ENCODE results near the gene AKR1E2. TPM values are rescaled to one million over a fixed set of nuclear protein-coding genes. Genes with fewer than 3 reads are reported as not detected.

The AKR1E2 gene
- total and polyA plus RNA-seq, 2 donors from 2014 or later: 1.8 to 5.8 TPM

DNA sequence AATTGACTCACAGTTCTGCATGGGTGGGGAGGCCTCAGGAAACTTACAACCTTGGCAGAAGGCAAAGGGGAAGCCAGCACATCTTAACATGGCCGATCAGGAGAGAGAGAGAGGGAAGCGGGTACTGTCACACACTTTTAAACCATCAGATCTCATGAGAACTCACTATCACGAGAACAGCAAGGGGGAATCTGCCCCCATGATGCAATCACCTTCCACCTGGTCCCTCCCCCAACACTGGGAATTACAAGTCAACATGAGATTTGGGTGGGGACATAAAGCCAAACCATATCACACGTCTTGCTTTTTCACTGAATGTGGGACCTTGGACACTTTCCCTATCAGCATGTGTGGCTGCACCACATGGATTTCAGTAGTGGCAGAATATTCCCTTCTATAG lies 9.0 kb upstream of the AKR1E2 start:
- no peaks in the 10 kb centered on the region for H3K27me3 ChIP-seq (ENCODE audit: control insufficient read depth, insufficient read depth, low read length)
- H3K36me3 ChIP-seq (ENCODE audit: control insufficient read depth in 2 of 3, insufficient read depth in 3 of 3, low read length in 3 of 3): no peaks in the 10 kb centered on the region
- H3K4me3 ChIP-seq (ENCODE audit: low read length in 3 of 3): no peak overlapping the region
- H3K4me1 ChIP-seq (ENCODE audit: control insufficient read depth in 2 of 3, insufficient read depth in 2 of 3, low read depth in 1 of 3, low read length in 3 of 3): no peaks in the 10 kb centered on the region
- no peak for DNase-seq
- intact Hi-C loops (cut with DNase I): no loop called here
- H3K9me3 ChIP-seq (ENCODE audit: control insufficient read depth in 2 of 3, insufficient read depth in 1 of 3, low read length in 3 of 3): no peaks in the 10 kb centered on the region
- no peak overlapping the region for H3K27ac ChIP-seq (ENCODE audit: low read depth in 2 of 2, low read length in 2 of 2)
- TF ChIP-seq CTCF (IDR thresholded peaks at IDR 0.05; ENCODE audit: borderline replicate concordance, extremely low read depth, insufficient read depth): no peak
- H3K9ac ChIP-seq (ENCODE audit: low read length in 3 of 3): no peak overlapping the region
- no peak for FAIRE-seq

DNA sequence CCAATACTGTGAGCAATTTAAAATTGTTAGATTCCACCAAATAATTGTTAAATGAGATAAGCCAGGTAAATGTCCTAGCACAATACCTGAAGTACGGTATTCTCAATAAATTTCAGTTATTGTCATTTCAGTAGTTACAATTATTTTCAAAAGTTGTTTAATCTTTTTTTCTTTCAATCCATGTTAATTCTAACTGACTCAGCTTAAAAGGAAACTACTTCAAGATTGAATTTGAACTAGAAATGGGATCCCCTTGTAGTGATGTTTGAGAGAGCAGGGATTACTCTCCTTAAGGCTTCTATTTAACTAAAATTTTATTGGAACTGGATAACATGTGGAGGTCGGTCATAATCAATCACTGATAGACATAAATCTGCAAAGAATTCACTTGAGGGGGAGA lies 6.9 kb upstream of the AKR1E2 start:
- no peak overlapping the region for H3K4me3 ChIP-seq (ENCODE audit: low read length in 3 of 3)
- TF ChIP-seq CTCF (IDR thresholded peaks at IDR 0.05; ENCODE audit: borderline replicate concordance, extremely low read depth, insufficient read depth): no peak
- DNase-seq: no peak
- no peaks in the 10 kb centered on the region for H3K9me3 ChIP-seq (ENCODE audit: control insufficient read depth in 2 of 3, insufficient read depth in 1 of 3, low read length in 3 of 3)
- no peak overlapping the region for H3K27ac ChIP-seq (ENCODE audit: low read depth in 2 of 2, low read length in 2 of 2)
- no peaks in the 10 kb centered on the region for H3K36me3 ChIP-seq (ENCODE audit: control insufficient read depth in 2 of 3, insufficient read depth in 3 of 3, low read length in 3 of 3)
- no peaks in the 10 kb centered on the region for H3K4me1 ChIP-seq (ENCODE audit: control insufficient read depth in 2 of 3, insufficient read depth in 2 of 3, low read depth in 1 of 3, low read length in 3 of 3)
- intact Hi-C loops (cut with DNase I): no loop called here
- no peaks in the 10 kb centered on the region for H3K27me3 ChIP-seq (ENCODE audit: control insufficient read depth, insufficient read depth, low read length)
- no peak for FAIRE-seq
- H3K9ac ChIP-seq (ENCODE audit: low read length in 3 of 3): no peak overlapping the region

- FAIRE-seq (no peak), DNase-seq (no peak)
- intact Hi-C loops (cut with DNase I): no loop called here
- Histone ChIP-seq H3K9ac (ENCODE audit: low read length in 3 of 3) (no peak overlapping the region), H3K36me3 (ENCODE audit: control insufficient read depth in 2 of 3, insufficient read depth in 3 of 3, low read length in 3 of 3) (no peaks in the 10 kb centered on the region), H3K4me1 (ENCODE audit: control insufficient read depth in 2 of 3, insufficient read depth in 2 of 3, low read depth in 1 of 3, low read length in 3 of 3) (no peaks in the 10 kb centered on the region), H3K4me3 (ENCODE audit: low read length in 3 of 3) (no peak overlapping the region), H3K27ac (ENCODE audit: low read depth in 2 of 2, low read length in 2 of 2) (no peak overlapping the region), H3K27me3 (ENCODE audit: control insufficient read depth, insufficient read depth, low read length) (no peaks in the 10 kb centered on the region), H3K9me3 (ENCODE audit: control insufficient read depth in 2 of 3, insufficient read depth in 1 of 3, low read length in 3 of 3) (no peaks in the 10 kb centered on the region)
- no peak for TF ChIP-seq CTCF (IDR thresholded peaks at IDR 0.05; ENCODE audit: borderline replicate concordance, extremely low read depth, insufficient read depth)
Observed at GRCh38 chr10:4819707-4820106, 6.3 kb upstream of the AKR1E2 start.

- no peak for DNase-seq
- no peak for TF ChIP-seq CTCF (IDR thresholded peaks at IDR 0.05; ENCODE audit: borderline replicate concordance, extremely low read depth, insufficient read depth)
- Histone ChIP-seq H3K27ac (ENCODE audit: low read depth in 2 of 2, low read length in 2 of 2) (no peak overlapping the region), H3K27me3 (ENCODE audit: control insufficient read depth, insufficient read depth, low read length) (no peaks in the 10 kb centered on the region), H3K36me3 (ENCODE audit: control insufficient read depth in 2 of 3, insufficient read depth in 3 of 3, low read length in 3 of 3) (no peaks in the 10 kb centered on the region), H3K9ac (ENCODE audit: low read length in 3 of 3) (no peak overlapping the region), H3K4me1 (ENCODE audit: control insufficient read depth in 2 of 3, insufficient read depth in 2 of 3, low read depth in 1 of 3, low read length in 3 of 3) (no peaks in the 10 kb centered on the region), H3K9me3 (ENCODE audit: control insufficient read depth in 2 of 3, insufficient read depth in 1 of 3, low read length in 3 of 3) (no peaks in the 10 kb centered on the region), H3K4me3 (ENCODE audit: low read length in 3 of 3) (no peak overlapping the region)
- intact Hi-C loops (cut with DNase I): no loop called here
- FAIRE-seq: no peak
Observed at GRCh38 chr10:4820804-4821401, 5.1 kb upstream of the AKR1E2 start.
